Skeletal muscle satellite cell (primary cell): ENCODE measurements around the gene ACTL8.
"Not testable (repeated sequence)": the region's sequence is repeated elsewhere in the genome, so short reads cannot be mapped to it uniquely, and the experiment has no call there.

Source experiments
- H3K27me3 ChIP-seq: 2 replicates; pipeline ENCODE4 v1.7.0; 2013; ENCODE audit warnings: low read length; ENCODE audit not compliant: control insufficient read depth, insufficient read depth
- H3K36me3 ChIP-seq: 2 replicates; pipeline ENCODE4 v1.7.0; 2013; ENCODE audit warnings: mild to moderate bottlenecking, control low read depth, low read length; ENCODE audit not compliant: insufficient read depth
- H3K4me1 ChIP-seq: 2 replicates; pipeline ENCODE4 v1.7.0; 2013; ENCODE audit warnings: low read length; ENCODE audit not compliant: control insufficient read depth, insufficient read depth
- H3K4me2 ChIP-seq: 2 replicates; pipeline ENCODE4 v1.7.0; 2013; ENCODE audit warnings: mild to moderate bottlenecking, low read length
- H3K4me3 ChIP-seq: 2 replicates; pipeline ENCODE4 v1.7.0; 2013; ENCODE audit warnings: low read length
- H3K9ac ChIP-seq: 2 replicates; pipeline ENCODE4 v1.7.0; 2013; ENCODE audit warnings: mild to moderate bottlenecking, low read depth, low read length, moderate library complexity
- H3K9me3 ChIP-seq: replicated peaks from 2 replicates; pipeline ENCODE4 v1.7.0; 2013; ENCODE audit warnings: mild to moderate bottlenecking, control low read depth, low read length

The ACTL8 gene

DNA sequence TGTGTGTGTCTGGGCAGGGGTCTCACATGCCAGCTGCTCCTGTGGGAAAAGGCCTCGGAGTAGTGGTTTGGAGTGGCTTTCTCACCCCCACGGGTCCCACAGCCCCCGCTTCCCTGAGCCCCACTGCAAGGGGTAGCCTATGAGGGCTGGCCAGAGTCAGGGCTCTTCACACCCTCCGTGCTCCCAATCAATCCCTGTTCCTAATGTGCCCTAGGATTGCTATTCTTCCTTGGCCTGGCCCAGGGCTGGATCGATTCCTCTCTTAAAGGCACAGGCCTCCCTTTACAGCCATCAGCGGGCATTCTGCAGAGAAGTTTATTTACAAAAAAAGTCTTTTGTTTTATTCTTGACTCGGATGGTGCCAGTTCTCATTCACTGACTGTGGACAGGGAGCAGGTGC, 19.3 kb upstream of the ACTL8 start:
- no peaks in the 10 kb centered on the region for H3K9me3 ChIP-seq
- H3K9ac ChIP-seq = no peak overlapping the region
- peaks cover 30% of the 10 kb centered on the region for H3K27me3 ChIP-seq
- no peak overlapping the region for H3K4me2 ChIP-seq
- no peaks in the 10 kb centered on the region for H3K36me3 ChIP-seq
- H3K4me3 ChIP-seq = no peak overlapping the region
- no peaks in the 10 kb centered on the region for H3K4me1 ChIP-seq

DNA sequence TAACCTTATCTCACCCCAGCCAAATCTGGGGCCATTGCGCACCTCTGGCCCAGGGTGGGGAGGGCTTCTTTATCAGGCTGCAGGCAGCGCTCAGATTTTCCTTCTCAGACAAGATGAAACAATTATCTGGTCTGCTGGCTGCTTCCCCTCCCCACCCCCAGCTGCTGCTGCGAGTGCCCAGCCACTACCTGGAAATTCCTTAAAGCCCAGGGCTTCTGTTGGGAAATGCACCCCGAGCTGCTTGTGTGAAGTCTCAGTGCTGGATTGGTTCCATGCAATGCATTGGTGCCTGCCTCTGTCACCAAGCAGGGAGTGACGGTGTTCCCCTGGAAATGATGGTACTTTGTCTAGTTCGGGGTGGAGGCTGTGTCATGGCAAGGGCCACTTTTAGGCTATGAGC, 18.5 kb upstream of the ACTL8 start:
- no peak overlapping the region for H3K9ac ChIP-seq
- H3K4me1 ChIP-seq = no peaks in the 10 kb centered on the region
- no peaks in the 10 kb centered on the region for H3K36me3 ChIP-seq
- H3K4me2 ChIP-seq = no peak overlapping the region
- no peaks in the 10 kb centered on the region for H3K9me3 ChIP-seq
- no peak overlapping the region for H3K4me3 ChIP-seq
- peaks cover 38% of the 10 kb centered on the region for H3K27me3 ChIP-seq

- Histone ChIP-seq H3K4me1 (no peaks in the 10 kb centered on the region), H3K36me3 (no peaks in the 10 kb centered on the region), H3K9ac (no peak overlapping the region), H3K27me3 (peaks cover 52% of the 10 kb centered on the region), H3K4me2 (no peak overlapping the region), H3K4me3 (no peak overlapping the region), H3K9me3 (no peaks in the 10 kb centered on the region)
Measured at GRCh38 chr1:17739050-17739449, 16.1 kb upstream of the ACTL8 start.

- no peaks in the 10 kb centered on the region for H3K9me3 ChIP-seq
- no peak overlapping the region for H3K4me3 ChIP-seq
- H3K9ac ChIP-seq = no peak overlapping the region
- no peaks in the 10 kb centered on the region for H3K36me3 ChIP-seq
- H3K4me2 ChIP-seq = no peak overlapping the region
- no peaks in the 10 kb centered on the region for H3K4me1 ChIP-seq
- H3K27me3 ChIP-seq = peaks cover 63% of the 10 kb centered on the region
Measured at GRCh38 chr1:17741052-17741451, 14.1 kb upstream of the ACTL8 start.

DNA sequence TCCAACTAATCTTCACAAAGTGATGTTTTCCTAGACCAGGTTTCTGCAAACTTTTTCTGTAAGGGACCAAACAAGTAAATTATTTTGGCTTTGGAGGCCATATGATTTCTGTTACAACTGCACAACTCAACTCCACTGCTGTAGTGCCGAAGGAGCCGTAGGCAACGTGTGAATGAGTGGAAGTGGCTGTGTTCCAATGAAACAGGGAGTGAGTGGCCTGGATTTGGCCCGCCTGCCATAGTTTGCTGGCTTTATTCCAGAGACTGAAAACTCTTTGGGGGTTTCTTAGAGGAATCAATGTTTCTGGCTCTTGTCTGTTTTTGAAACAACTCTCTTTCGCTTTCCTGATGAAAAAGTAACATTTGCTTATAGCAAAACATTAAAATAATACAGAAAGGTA, 12.6 kb upstream of the ACTL8 start:
- Histone ChIP-seq H3K4me2 (no peak overlapping the region), H3K27me3 (peaks cover 55% of the 10 kb centered on the region), H3K9ac (no peak overlapping the region), H3K9me3 (no peaks in the 10 kb centered on the region), H3K36me3 (no peaks in the 10 kb centered on the region), H3K4me1 (no peaks in the 10 kb centered on the region), H3K4me3 (no peak overlapping the region)

- Histone ChIP-seq H3K27me3 (peaks cover 54% of the 10 kb centered on the region), H3K9me3 (no peaks in the 10 kb centered on the region), H3K36me3 (no peaks in the 10 kb centered on the region), H3K4me3 (no peak overlapping the region), H3K4me2 (no peak overlapping the region), H3K4me1 (no peaks in the 10 kb centered on the region), H3K9ac (no peak overlapping the region)
Measured at GRCh38 chr1:17743008-17743647, 12.0 kb upstream of the ACTL8 start.

DNA sequence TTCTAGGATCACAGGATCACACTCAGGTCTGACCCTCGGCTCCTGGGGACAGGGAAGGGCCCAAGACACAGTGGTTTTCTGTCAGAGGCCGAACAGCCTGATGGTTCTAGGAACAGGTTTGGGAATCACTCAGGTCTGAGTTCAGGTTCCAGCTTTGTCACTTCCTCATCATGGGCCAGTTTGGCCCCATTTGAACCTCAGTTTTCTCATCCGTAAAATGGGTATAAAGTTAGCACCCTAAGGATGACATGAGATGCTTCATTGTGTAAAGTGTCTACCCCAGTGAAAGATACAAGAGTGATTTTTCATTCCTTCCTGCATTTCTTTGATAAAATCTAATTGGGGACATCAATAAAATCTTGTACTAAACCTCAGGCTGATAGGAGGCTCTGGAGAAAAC, 11.2 kb upstream of the ACTL8 start:
- Histone ChIP-seq H3K27me3 (peaks cover 52% of the 10 kb centered on the region), H3K9me3 (no peaks in the 10 kb centered on the region), H3K9ac (no peak overlapping the region), H3K4me3 (no peak overlapping the region), H3K4me1 (no peaks in the 10 kb centered on the region), H3K4me2 (no peak overlapping the region), H3K36me3 (no peaks in the 10 kb centered on the region)

GRCh38 chr1:17744666-17745478, 10.3 kb upstream of the ACTL8 start:
- H3K9ac ChIP-seq = no peak overlapping the region
- H3K4me3 ChIP-seq = no peak overlapping the region
- H3K9me3 ChIP-seq = no peaks in the 10 kb centered on the region
- no peaks in the 10 kb centered on the region for H3K36me3 ChIP-seq
- H3K4me1 ChIP-seq = no peaks in the 10 kb centered on the region
- no peak overlapping the region for H3K4me2 ChIP-seq
- peaks cover 45% of the 10 kb centered on the region for H3K27me3 ChIP-seq

- peaks cover 41% of the 10 kb centered on the region for H3K27me3 ChIP-seq
- H3K9me3 ChIP-seq = no peaks in the 10 kb centered on the region
- no peak overlapping the region for H3K4me3 ChIP-seq
- H3K4me1 ChIP-seq = no peaks in the 10 kb centered on the region
- H3K36me3 ChIP-seq = no peaks in the 10 kb centered on the region
- H3K4me2 ChIP-seq = no peak overlapping the region
- no peak overlapping the region for H3K9ac ChIP-seq
Measured at GRCh38 chr1:17745479-17745955, 9.6 kb upstream of the ACTL8 start.

- H3K4me3 ChIP-seq, H3K9ac ChIP-seq, H3K36me3 ChIP-seq, H3K4me1 ChIP-seq, H3K9me3 ChIP-seq, H3K4me2 ChIP-seq: not testable (repeated sequence)
- peaks cover 34% of the 10 kb centered on the region for H3K27me3 ChIP-seq
Measured at GRCh38 chr1:17746281-17746680, 8.9 kb upstream of the ACTL8 start.

- Histone ChIP-seq H3K4me3 (no peak overlapping the region), H3K27me3 (peaks cover 27% of the 10 kb centered on the region), H3K4me2 (no peak overlapping the region), H3K9me3 (no peaks in the 10 kb centered on the region), H3K4me1 (no peaks in the 10 kb centered on the region), H3K9ac (no peak overlapping the region), H3K36me3 (no peaks in the 10 kb centered on the region)
Measured at GRCh38 chr1:17746920-17747319, 8.2 kb upstream of the ACTL8 start.

DNA sequence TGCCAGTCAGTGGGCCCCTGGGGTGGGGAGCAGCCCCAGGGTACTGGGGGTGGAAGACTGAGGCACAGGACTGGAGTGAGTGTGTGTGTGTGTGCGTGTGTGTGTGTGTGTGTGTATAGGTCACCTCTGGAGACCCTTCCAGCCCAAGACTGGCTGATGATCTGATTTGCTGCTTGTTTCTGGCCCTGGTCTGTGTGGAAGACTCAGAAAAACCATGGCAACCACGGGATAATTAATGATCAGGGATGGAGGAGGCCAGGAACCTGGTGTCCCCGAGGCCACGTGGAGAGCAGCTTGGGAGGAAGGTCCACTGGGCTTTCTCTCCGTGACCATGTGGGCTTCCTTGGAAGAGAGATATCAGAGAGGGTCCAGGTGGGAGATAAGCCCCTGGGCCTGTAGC, 4.8 kb upstream of the ACTL8 start:
- H3K9ac ChIP-seq = no peak overlapping the region
- H3K4me1 ChIP-seq = no peaks in the 10 kb centered on the region
- H3K9me3 ChIP-seq = peaks cover 4% of the 10 kb centered on the region

More for the DNA sequence above, 4.8 kb upstream of the ACTL8 start:
- Histone ChIP-seq H3K27me3 (peaks cover 5% of the 10 kb centered on the region), H3K36me3 (no peaks in the 10 kb centered on the region), H3K4me2 (no peak overlapping the region), H3K4me3 (no peak overlapping the region)
